Measurements from ENCODE around the gene SDK2. TPM values are rescaled to one million over a fixed set of nuclear protein-coding genes. Genes with fewer than 3 reads are reported as not detected.

Gene SDK2
- total and polyA plus RNA-seq, 9 of the 15 experiments (the other 6 are each of a cell fraction or from before 2014, with no cell fraction given) = 0.04 TPM; not detected in 8

- peak; percentile 61; the same call in 1 of the 2 replicates for TF ChIP-seq DPF2 (IDR thresholded peaks at IDR 0.05)
- no peak for TF ChIP-seq EZH2 (IDR thresholded peaks at IDR 0.05; ENCODE audit: borderline replicate concordance, low read depth, low read length)
- no peak for TF ChIP-seq ZNF134 (CRISPR knock-in tag; conservative IDR thresholded peaks at IDR 0.05)
- no peak for TF ChIP-seq ZC3H8 (IDR thresholded peaks at IDR 0.05)
- TF ChIP-seq JUND (IDR thresholded peaks at IDR 0.05; ENCODE audit: borderline replicate concordance, low read depth, low read length) = peak; percentile 78
- TF ChIP-seq JUND (tag; IDR thresholded peaks at IDR 0.05; ENCODE audit: borderline replicate concordance, low read depth, low read length) = peak; percentile 60; the same call in 1 of the 3 replicates
- no peak for TF ChIP-seq ZBTB40 (IDR thresholded peaks at IDR 0.05)
- no peak for TF ChIP-seq ZBTB40 (CRISPR knock-in tag; IDR thresholded peaks at IDR 0.05)
- TF ChIP-seq MAFG (tag; conservative IDR thresholded peaks at IDR 0.05) = peak; percentile 47; the same call in 1 of the 2 replicates
- TF ChIP-seq, protein P1, sequence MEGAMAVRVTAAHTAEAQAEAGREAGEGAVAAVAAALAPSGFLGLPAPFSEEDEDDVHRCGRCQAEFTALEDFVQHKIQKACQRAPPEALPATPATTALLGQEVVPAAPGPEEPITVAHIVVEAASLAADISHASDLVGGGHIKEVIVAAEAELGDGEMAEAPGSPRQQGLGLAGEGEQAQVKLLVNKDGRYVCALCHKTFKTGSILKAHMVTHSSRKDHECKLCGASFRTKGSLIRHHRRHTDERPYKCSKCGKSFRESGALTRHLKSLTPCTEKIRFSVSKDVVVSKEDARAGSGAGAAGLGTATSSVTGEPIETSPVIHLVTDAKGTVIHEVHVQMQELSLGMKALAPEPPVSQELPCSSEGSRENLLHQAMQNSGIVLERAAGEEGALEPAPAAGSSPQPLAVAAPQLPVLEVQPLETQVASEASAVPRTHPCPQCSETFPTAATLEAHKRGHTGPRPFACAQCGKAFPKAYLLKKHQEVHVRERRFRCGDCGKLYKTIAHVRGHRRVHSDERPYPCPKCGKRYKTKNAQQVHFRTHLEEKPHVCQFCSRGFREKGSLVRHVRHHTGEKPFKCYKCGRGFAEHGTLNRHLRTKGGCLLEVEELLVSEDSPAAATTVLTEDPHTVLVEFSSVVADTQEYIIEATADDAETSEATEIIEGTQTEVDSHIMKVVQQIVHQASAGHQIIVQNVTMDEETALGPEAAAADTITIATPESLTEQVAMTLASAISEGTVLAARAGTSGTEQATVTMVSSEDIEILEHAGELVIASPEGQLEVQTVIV (CRISPR knock-in tag; IDR thresholded peaks at IDR 0.05; ENCODE audit: borderline replicate concordance) = no peak
- TF ChIP-seq, protein P2, sequence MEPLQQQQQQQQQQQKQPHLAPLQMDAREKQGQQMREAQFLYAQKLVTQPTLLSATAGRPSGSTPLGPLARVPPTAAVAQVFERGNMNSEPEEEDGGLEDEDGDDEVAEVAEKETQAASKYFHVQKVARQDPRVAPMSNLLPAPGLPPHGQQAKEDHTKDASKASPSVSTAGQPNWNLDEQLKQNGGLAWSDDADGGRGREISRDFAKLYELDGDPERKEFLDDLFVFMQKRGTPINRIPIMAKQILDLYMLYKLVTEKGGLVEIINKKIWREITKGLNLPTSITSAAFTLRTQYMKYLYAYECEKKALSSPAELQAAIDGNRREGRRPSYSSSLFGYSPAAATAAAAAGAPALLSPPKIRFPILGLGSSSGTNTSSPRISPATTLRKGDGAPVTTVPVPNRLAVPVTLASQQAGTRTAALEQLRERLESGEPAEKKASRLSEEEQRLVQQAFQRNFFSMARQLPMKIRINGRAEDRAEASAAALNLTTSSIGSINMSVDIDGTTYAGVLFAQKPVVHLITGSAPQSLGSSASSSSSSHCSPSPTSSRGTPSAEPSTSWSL (CRISPR knock-in tag; IDR thresholded peaks at IDR 0.05; ENCODE audit: borderline replicate concordance) = no peak
- no peak for TF ChIP-seq DEAF1 (CRISPR knock-in tag; IDR thresholded peaks at IDR 0.05)
- TF ChIP-seq ZBTB7A (IDR thresholded peaks at IDR 0.05; ENCODE audit: borderline replicate concordance, control insufficient read depth, low read depth, low read length) = peak; percentile 70; the same call in 1 of the 2 replicates
These were observed 352.9 kb downstream of the SDK2 start (continued) for GRCh38 chr17:73291260-73291801.

Measured in K562 (cell line).